Prostate gland (tissue), 2 donors: ENCODE measurements around the gene CFAP221. TPM values are rescaled to one million over a fixed set of nuclear protein-coding genes. Genes with fewer than 3 reads are reported as not detected.
A peak's percentile ranks its signal among the peaks of the same experiment; 100 is the strongest.

Experiments used
- DNase-seq: peaks from one replicate; pipeline ENCODE4 v3.0.0-alpha.2; 2019; ENCODE audit warnings: low spot score
- H3K27ac ChIP-seq, 2 donors: fragments of 200-600 bp; sonication (generic); 2 replicates each; pipeline ENCODE4 v1.5.1; 2017 to 2019
- H3K27me3 ChIP-seq: fragments of 200-600 bp; sonication (generic); replicated peaks from 2 replicates; pipeline ENCODE4 v1.5.1; 2019; ENCODE audit not compliant: insufficient read depth
- H3K36me3 ChIP-seq, 2 donors: fragments of 200-600 bp; sonication (generic); 1 replicate in 1 of 2; 2 replicates in 1 of 2; pipeline versions ENCODE4 v1.5.1 to v1.8.1; 2017 to 2019
- H3K4me1 ChIP-seq: fragments of 200-600 bp; sonication (generic); replicated peaks from 2 replicates; pipeline ENCODE4 v1.5.1; 2019
- H3K4me3 ChIP-seq, 2 donors: fragments of 200-600 bp; sonication (generic); 2 replicates each; pipeline ENCODE4 v1.5.1; 2017 to 2019
- H3K9me3 ChIP-seq: fragments of 200-600 bp; sonication (generic); 2 replicates; pipeline ENCODE4 v1.5.1; 2017
- POLR2A ChIP-seq: fragments of 450-650 bp; IDR thresholded peaks from one replicate; pipeline ENCODE4 v1.6.1; 2016; ENCODE audit warnings: antibody characterized with exemption, mild to moderate bottlenecking
- POLR2AphosphoS5 ChIP-seq: sonication (generic); formaldehyde crosslinking; IDR thresholded peaks from one replicate; pipeline ENCODE4 v1.6.1; 2017; ENCODE audit warnings: antibody characterized with exemption
- WGBS: methylation state at CpG from one replicate; pipeline ENCODE4 v1.1.5; 2018; 5-methylcytosine and 5-hydroxymethylcytosine counted together
- intact Hi-C: fragments of 100-400 bp; cut with DNase I; formaldehyde crosslinking; loops from one replicate; pipeline ENCODE4 v1.14.2; 2022
- total RNA-seq, 2 donors: library from RNA; depleted of rRNA; stranded (reverse); fragments of >200 nt; gene quantifications; one replicate each; pipeline ENCODE4 v1.1.0, GENCODE V29; 2016
- TF ChIP-seq, protein P1 (sequence below), 4 experiments: fragments of 200-600 bp in 2 of 4; fragments of 450-650 bp in 2 of 4; sonication (generic) in 2 of 4; IDR thresholded peaks; 1 replicate in 3 of 4; 2 replicates in 1 of 4; pipeline ENCODE4 v1.5.1; 2016 to 2019; ENCODE audit warnings: antibody characterized with exemption in 4 of 4, mild to moderate bottlenecking in 2 of 4, moderate library complexity in 2 of 4

CFAP221 gene
- total RNA-seq, 2 donors from 2014 or later, result 18.3 TPM; not detected in 1

DNA sequence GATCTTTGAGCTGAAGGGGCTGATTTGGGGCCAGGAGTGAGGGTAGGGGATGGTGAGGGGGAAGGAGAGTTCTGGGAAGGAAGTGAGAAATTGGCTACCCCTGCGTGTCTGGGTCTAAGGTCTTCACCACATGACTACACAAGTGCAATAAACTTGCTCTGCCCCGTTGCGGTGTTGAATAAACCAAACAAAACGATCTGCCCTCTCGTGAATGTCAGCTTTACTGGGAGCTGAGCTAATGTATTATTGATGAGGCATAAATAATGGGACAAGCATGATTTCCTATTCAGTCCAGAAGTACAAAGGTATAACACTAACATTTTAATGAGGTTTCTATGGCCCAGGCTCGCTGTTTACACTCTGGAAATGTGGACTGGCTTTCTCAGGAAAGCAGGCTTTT, 8.0 kb upstream of the CFAP221 start:
- 22% methylated on average over 6 of the region's 6 CpGs for WGBS
- no peaks in the 10 kb centered on the region for H3K9me3 ChIP-seq
- H3K4me1 ChIP-seq, result no peaks in the 10 kb centered on the region
- no peak overlapping the region for H3K4me3 ChIP-seq
- DNase-seq, result no peak
- no peak for TF ChIP-seq POLR2A
- TF ChIP-seq, protein P1, sequence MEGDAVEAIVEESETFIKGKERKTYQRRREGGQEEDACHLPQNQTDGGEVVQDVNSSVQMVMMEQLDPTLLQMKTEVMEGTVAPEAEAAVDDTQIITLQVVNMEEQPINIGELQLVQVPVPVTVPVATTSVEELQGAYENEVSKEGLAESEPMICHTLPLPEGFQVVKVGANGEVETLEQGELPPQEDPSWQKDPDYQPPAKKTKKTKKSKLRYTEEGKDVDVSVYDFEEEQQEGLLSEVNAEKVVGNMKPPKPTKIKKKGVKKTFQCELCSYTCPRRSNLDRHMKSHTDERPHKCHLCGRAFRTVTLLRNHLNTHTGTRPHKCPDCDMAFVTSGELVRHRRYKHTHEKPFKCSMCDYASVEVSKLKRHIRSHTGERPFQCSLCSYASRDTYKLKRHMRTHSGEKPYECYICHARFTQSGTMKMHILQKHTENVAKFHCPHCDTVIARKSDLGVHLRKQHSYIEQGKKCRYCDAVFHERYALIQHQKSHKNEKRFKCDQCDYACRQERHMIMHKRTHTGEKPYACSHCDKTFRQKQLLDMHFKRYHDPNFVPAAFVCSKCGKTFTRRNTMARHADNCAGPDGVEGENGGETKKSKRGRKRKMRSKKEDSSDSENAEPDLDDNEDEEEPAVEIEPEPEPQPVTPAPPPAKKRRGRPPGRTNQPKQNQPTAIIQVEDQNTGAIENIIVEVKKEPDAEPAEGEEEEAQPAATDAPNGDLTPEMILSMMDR (IDR thresholded peaks at IDR 0.05), result no peak
- TF ChIP-seq POLR2AphosphoS5, result no peak
- H3K27ac ChIP-seq, result no peak overlapping the region
- no peaks in the 10 kb centered on the region for H3K36me3 ChIP-seq
- intact Hi-C loops, result no loop called here
- H3K27me3 ChIP-seq, result no peaks in the 10 kb centered on the region

DNA sequence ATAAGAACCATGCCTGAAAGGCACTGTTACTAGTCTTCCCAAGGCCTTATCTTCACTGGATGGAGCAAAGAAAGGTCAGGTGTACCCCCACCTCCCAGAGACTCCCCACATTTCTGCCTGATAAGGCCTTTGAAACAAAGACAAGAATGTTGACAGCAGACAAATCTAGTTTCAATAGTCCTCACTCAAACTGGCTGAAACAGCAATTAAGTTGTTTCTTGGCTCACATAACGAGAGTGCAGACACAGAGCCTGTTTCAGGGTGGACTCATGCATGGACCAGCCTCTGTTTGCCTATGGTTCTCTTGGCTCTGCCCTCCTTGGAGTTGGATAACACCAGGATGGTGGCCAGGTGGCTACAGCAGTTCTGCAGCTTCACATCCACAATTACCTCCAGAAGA, 7.5 kb upstream of the CFAP221 start:
- 38% methylated on average over 1 of the region's 1 CpG for WGBS
- H3K4me1 ChIP-seq, result no peaks in the 10 kb centered on the region
- no peaks in the 10 kb centered on the region for H3K36me3 ChIP-seq
- TF ChIP-seq POLR2AphosphoS5 (no peak), POLR2A (no peak)
- TF ChIP-seq, protein P1 (IDR thresholded peaks at IDR 0.05), result no peak
- H3K9me3 ChIP-seq, result no peaks in the 10 kb centered on the region
- H3K4me3 ChIP-seq, result no peak overlapping the region
- no peak for DNase-seq
- H3K27ac ChIP-seq, result no peak overlapping the region
- H3K27me3 ChIP-seq, result no peaks in the 10 kb centered on the region
- intact Hi-C loops, result no loop called here

DNA sequence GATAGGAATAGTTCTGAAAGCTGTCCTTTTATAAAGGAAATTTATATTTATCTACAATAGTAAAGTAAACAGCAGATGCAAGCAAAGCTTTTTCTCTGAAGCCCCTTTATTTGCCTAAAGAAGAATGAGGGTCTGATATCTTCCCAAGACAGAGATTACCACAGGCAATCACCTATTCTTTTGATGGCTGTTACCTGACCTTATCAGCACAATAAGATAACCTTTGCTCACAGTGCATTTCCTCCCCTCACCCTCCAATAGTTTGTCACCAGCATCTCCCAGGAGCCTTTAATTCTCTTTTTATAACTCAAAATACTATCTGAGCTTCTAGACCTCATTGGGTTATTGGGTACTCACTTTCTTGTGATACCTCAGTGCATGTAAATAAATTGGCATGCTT, 6.5 kb upstream of the CFAP221 start:
- intact Hi-C loops, result no loop called here
- H3K27me3 ChIP-seq, result no peaks in the 10 kb centered on the region
- H3K27ac ChIP-seq, result no peak overlapping the region
- no peaks in the 10 kb centered on the region for H3K4me1 ChIP-seq
- no peak for TF ChIP-seq POLR2AphosphoS5
- no peak for TF ChIP-seq POLR2A
- TF ChIP-seq, protein P1 (IDR thresholded peaks at IDR 0.05), result no peak
- no peak overlapping the region for H3K4me3 ChIP-seq
- H3K9me3 ChIP-seq, result no peaks in the 10 kb centered on the region
- no peak for DNase-seq
- no peaks in the 10 kb centered on the region for H3K36me3 ChIP-seq

DNA sequence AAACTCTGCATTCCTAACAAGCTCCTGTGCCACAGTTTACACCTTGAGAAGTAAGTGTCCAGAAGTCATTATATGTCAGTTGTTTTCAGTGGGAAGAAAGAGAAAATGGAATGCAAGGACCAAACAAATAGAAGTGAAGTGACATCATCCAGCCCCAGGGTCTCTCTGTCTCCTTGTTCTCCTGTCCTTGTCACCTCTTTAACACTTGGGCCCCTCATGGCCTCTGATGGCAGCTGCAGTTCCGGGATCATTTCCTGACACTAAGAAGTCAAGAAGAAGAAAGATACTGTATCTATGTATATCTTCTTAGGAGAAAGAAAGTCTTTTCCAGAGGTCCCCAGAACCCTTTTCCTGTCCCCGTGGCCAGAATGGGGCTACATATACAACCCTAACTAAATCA, 2.8 kb upstream of the CFAP221 start:
- H3K27ac ChIP-seq, result no peak overlapping the region
- no peak for DNase-seq
- TF ChIP-seq POLR2AphosphoS5 (no peak), POLR2A (no peak)
- TF ChIP-seq, protein P1 (IDR thresholded peaks at IDR 0.05), result no peak
- 72% methylated on average over 2 of the region's 2 CpGs for WGBS
- intact Hi-C loops, result no loop called here
- H3K27me3 ChIP-seq, result peaks cover 2% of the 10 kb centered on the region
- H3K4me3 ChIP-seq, result no peak overlapping the region
- H3K4me1 ChIP-seq, result no peaks in the 10 kb centered on the region
- no peaks in the 10 kb centered on the region for H3K36me3 ChIP-seq
- H3K9me3 ChIP-seq, result no peaks in the 10 kb centered on the region

DNA sequence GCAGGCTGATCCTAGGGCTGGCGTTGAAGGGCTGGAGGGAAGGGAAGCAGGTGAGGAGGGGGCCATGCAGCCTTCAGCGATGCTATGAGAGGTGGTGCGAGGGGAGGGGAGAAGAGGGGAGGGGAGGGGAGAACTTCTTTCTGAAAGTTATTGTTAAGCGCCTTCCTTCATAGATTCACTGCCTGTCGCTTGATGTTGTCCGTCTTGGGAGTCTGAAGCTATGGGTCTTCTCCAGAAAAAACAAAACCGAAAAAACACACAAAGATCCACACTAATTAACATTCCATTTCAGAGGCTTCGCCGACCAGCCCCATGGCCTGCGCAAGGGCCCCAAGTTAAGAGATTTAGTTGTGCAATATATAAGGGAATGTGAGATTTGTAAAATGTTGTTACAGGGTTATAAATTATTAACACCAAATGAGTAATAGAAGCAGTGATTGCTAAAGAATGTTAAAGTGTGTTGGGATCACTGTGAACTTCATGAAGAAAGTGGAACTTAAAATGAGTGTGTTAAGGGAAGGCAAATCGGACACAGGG, 758 bp downstream of the CFAP221 start:
- H3K4me1 ChIP-seq, result no peaks in the 10 kb centered on the region

More for the DNA sequence above, 758 bp downstream of the CFAP221 start:
- intact Hi-C loops, result no loop called here
- H3K9me3 ChIP-seq, result no peaks in the 10 kb centered on the region
- TF ChIP-seq POLR2AphosphoS5 (no peak), POLR2A (no peak)
- TF ChIP-seq, protein P1 (IDR thresholded peaks at IDR 0.05), result no peak
- peaks cover 2% of the 10 kb centered on the region for H3K27me3 ChIP-seq
- 53% methylated on average over 11 of the region's 11 CpGs for WGBS
- H3K27ac ChIP-seq, result no peak overlapping the region
- DNase-seq, result no peak
- no peaks in the 10 kb centered on the region for H3K36me3 ChIP-seq
- H3K4me3 ChIP-seq, result peak overlapping the region in 1 of 2 donors; percentile 38
